AG08396 (cell line): Measurements from ENCODE around the gene SEPHS1.

Experiments used
- DNase-seq: peaks from one replicate; pipeline ENCODE4 v3.0.0; 2012; ENCODE audit warnings: low spot score, mixed read lengths

SEPHS1 gene

DNA sequence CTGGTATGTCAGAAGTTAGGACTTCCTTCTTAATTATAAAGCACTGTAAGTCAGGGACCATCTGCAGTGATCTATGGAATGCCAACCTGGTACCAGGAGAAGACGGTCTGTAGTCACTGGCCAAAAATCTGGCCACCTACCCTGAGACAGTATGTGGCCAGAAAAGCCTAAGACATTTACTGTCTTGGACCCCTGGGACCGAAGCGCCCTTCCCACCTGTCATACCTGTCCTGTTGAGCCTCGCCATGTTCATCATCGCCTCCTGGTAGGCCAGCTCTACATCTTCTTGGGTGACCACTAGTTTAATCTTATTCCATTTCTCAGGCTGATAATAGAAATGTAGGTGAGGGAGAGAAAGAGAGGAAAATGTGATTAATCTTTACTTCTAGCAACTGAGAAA is 20.0 kb downstream of the SEPHS1 start:
- DNase-seq = no peak

DNA sequence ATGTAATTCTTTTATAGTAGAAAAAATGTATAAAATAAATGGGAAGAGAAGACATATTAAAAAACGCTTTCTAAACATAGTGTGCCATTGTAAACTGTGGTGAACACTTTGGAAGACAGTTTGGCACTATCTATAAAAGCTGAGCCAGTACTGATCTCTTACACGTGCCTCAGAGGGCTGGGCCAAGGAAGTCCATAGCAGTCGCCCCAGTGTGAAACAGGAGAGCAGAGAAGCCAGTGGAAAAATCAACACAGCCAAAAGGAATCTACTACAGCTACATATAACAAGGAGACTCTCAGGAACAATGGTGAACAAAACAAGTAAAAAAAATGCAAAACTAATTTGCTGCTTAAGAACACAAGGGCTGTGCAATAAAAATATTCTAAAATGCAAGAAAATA is 20.6 kb downstream of the SEPHS1 start:
- DNase-seq = no peak

DNA sequence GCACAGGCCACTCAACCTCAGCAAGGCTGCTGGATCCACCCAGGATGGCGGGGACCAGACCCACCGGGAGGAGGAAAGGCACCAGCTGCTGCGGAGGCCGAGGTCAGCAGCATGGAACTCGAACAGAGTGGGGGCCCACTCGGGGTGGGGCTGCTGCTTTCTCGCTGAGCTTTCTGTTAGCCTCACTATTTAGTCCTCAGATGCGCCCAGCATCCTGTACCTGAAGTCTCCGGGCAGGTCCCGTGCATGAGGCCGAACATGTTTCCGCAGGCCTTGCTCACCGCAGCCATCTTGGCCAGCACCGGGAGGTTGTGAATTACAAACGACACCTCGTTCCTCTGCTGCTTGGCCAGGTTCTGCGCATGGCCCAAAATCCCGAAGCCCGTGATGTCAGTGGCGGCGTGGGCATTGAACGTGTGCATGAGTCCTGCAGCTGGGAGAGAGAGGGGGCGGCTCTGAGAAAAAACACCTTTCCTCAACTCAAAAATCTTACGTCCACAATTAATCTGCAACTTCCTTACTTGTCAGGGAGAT is 25.4 kb downstream of the SEPHS1 start:
- DNase-seq = no peak

DNA sequence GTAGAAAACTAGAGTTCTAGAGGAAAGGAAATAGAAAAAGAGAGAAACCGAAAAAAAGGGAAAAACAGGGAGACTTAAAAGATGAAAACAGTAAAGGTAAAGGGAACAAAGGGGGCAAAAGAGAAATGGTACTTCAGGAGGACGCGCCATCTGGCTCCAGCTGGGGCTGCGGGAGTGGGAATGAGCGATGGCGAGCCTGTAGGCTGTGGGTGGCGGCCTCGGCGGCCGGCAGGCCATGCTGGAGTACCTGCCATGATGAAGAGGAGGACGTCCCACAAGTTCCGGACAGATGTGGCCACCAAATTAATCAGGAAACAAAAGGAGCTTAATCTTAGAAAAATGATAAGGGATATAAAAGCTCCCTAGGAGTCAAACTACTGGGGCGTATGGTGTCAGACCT is 26.5 kb downstream of the SEPHS1 start:
- DNase-seq = no peak

DNA sequence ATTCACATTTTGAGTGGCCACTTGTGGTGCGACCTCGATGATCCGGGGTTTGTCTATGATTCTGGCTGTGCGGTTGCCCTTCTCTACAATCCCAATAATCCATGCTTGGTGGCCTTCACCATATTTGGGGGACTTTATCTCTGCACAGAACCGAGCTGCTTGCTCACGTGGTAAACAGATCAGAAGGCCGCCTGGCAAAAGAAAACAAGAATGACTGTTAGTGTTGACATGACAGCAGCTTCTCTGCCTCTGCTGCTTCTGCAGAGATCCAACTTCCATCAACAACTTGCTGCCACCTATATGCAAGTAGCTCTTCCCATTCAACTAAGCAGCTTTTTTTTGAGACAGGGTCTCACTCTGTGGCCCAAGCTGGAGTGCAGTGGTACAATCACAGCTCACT is 28.9 kb downstream of the SEPHS1 start:
- DNase-seq = no peak

DNA sequence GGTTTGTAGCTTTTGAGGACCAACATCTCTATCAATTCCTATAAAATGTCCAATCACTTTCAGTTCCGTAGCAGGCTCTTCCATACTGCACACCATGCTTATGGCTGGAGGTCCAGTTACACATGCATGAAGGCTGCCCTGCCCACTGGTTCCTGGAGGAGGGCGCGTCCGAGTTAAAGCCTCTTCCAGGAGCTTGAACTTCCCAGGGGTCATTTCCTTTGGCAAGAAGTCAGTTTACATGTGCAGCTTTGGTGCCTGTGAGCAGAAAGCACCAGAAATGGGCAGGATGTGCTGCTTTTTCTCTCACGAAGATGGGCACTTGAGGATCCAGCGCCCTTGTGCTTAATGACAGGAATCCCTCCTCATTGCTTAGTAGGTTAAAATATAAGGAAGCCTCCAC is 30.6 kb downstream of the SEPHS1 start:
- DNase-seq = no peak

DNA sequence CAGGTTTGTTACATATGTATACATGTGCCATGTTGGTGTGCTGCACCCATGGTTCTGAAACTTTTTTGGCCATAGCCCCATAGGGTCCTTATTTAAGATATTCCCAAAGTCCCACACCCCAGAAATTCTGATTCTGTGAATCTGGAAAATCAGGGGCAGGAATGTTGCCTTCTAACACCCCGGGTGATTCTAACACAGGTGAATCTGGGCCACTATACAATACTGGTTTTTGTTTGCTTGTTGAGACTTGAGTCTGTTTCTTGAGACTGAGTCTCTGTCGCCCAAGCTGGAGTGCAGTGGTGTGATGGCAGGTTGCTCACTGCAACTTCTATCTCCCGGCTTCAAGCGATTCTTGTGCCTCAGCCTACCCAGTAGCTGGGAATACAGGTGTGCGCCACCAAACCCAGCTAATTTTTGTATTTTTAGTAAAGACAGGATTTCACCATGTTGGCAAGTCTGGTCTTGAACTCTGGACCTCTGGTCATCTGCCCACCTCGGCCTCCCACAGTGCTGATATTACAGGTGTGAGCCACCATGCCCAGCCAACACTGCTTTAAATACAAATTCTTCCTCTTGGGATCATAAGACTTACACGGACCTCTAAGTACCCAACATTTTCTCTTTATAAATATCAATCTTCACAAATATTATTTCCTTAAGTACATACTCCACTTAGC is 31.3 kb downstream of the SEPHS1 start:
- no peak for DNase-seq

DNA sequence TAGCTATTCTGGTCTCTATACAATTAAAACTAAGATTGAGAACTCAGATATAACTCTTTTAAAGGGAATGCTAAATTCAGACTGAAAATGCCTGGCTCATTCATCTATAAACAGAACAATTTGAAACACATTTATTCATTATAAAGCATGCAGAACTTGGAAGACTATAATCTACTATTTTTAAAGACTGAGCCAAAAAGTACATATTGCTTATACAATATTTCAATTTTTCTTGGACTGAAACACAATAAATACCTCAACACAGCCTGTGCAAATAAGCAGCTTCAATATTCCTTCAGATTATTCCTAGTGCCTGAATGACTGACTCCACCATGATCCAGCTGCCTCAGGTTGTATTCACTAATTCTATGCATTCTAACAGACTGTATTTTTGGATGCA is 32.7 kb downstream of the SEPHS1 start:
- DNase-seq = no peak

DNA sequence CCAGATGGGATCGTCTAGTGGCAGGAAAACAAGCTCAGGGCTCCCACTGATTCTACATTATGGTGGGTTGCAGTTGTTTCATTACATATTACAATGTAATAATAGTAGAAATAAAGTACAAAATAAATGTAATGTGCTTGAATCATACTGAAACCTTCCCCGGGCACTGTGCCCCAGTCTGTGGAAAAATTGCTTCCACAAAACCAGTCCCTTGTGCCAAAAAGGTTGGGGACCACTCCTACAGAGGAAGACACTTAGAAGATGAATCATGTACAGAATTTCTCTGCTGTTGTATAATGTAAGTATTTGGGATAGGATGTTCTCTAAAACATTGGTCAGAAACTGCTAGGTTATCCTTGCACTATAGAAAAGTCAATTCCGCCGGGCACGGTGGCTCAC is 36.9 kb downstream of the SEPHS1 start:
- no peak for DNase-seq

DNA sequence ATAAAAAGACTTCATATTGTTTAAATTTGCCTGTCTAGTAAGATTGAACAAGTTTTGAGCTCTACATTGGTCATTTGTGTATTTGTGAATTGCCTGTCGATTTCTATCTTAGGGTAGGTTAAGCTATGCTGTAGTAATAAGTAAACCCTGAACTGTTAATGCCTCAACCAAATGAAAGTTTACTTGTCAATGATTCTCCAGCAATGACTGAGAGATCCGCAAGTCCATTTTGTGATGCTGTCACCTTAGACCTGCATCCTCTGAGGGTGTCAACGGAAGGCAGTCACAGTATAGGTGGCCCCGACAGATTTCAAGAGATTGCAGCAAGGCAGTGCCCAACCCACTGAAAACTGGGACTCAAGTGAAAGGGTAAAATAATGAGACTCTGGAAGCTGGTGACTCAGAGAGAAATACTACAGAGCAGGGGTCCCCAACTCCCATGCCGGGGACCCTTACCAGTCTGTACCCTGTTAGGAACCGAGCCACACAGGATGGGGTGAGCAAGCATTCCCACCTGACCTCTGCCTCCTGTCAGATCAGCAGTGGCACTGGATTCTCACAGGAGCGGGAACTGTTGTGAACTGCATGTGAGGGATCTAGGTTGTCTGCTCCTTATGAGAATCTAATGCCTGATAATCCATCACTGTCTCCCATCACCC is 37.4 kb downstream of the SEPHS1 start:
- no peak for DNase-seq

DNA sequence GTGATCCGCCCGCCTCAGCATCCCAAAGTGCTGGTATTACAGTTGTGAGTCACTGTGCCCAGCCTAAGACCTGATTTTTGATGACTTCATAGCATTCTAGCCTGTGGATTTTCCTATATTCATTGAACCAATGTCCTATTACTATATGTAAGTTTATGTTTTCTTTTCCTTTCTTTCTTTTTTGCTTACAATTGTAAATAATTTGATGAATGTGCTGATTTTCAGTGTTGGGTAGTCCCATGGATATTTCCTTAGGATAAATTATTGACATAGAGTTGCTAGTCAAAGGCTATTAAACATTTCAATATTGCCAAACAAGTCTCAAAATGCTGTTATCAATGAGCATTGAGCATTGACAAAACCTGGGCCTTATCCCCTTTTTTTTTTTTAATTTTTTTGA is 38.3 kb downstream of the SEPHS1 start:
- no peak for DNase-seq

DNA sequence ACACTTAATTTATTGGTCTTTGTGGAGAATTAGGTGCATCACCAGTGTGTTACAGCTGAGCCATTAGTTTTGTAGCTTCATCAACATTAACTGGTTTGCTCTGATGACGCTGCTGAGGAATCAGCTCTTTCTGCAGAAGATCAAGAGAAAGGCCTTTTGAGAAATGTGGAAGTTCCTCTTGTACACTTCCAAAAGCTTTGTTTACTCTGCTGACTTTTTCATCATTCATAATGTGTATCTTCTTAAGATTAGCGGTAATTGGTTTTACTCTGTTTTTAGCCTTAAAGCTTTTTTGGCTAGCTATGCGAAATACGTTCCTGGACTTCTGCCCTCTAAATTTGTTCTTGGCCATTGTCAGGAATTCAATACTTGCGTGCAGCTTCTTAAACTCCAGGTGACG is 40.0 kb downstream of the SEPHS1 start:
- DNase-seq = no peak

DNA sequence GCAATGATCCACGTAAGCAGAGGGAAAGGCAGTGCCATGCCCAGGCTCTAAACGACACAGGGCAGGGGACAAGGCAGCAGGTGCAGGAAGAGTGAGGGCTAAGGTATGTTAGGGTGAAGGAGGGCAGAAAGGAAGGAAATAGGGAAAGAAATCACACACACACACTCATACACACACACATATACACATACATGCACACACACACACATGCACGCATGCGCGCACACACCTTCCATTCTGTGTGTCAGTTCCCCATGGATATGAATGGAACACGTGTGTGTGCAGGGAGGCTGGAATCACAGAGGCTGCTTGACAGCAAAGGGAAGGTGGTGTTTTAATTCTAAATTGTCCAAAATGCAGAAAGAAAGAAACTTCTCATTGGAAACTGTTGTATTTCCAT is 42.0 kb downstream of the SEPHS1 start:
- no peak for DNase-seq

DNA sequence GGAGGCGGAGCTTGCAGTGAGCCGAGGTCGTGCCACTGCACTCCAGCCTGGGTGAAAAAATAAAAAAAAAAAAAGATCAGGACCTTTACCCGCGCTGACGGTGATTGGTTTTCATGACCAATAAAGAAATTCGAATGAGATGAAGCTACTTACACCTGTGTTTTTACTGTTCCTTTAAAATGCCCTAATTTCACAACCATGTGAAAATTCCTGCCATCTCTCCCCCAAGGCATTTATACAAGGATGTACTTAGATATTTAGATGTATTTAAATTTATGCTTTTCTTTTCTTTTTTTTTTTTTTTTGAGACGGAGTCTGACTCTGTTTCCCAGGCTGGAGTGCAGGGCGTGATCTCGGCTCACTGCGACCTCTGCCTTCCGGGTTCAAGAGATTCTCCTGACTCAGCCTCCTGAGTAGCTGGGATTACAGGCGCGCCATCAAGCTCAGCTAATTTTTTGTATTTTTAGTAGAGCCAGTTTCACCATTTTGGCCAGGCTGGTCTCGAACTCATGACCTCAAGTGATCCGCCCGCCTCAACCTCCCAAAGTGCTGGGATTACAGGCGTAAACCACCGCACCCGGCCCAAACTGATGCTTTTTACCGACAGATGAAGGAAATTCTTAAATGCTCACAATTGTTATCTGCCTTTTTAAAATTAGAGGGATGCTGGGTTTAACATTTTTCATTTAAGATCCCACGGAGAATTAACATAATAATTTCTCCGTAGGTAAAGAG is 45.1 kb downstream of the SEPHS1 start:
- DNase-seq = no peak

DNA sequence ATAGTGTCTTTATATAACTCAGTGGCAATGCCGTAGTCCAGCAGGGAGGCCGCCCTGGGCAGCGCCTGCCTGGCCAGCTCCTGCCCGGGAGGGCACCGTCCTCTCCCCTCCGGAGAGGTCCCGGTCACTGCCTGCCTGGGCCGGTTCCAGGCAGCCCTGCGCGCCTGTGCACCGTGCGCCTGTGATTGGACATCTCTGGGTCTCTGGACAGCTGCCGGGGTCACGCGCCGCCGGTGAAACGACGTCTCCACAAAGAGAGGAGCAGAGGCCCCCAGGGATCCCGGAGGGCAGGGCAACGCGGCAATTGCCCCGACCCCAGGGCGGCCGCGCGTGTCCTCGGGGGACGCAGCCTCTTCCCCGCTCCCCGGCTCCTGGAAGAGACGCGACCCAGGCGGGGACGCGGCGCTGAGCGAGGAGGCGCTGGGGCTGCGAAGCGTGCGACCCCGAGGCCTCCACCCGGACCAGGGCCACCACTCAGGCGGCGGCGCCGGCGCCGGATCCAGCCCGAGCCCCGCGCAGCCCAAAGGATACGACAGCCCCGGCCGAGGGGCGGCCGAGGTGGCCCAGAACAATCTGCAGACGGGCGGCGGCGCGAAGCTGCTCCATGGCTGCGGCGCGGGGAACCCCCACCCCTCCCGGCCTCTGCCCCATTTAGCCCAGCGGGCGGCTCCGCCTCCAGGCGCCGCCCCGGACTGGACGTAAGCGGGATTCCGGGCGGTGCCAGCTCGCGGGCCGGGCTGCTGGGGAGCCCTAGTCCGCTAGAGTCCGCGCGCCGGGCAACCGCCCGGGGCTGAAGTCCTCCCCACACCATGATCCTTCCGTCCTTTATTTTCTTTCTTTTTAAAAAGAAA is 48.4 kb downstream of the SEPHS1 start, which contains the start of gene PHYH:
Gene PHYH (minus strand): TSS at position 628 of the 851 bp plus-strand sequence. CDS start 22 bp downstream, at position 606.
- DNase-seq = peak; percentile 94

DNA sequence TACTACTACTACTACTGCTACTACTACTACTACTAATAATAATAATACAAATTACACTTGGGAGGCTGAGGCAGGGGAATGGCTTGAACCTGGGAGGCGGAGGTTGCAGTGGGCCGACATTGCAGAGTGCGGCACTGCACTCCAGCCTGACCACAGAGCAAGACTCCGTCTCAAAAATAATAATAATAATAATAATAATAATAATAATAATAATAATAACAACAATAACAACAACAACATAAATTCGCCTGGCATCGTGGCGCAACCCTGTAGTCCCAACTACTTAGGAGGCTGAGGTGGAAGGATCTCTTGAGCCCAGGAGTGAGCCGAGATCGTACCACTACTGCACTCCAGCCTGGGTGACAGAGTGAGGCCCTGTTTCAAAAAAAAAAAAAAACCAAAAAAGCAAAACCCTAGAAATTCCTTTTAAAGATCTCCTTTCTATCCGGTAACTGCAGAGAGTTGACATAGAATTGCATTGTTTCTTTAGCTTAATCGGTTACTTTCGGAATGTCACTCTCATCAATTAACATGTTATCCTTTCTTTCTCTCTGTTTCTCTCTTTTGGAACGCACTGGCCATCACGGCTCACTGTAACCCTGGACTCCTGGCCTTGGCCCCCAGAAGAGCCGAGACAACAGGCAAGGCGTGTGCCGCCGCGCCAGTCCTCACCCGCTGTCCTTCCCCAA is 49.2 kb downstream of the SEPHS1 start:
- no peak for DNase-seq

DNA sequence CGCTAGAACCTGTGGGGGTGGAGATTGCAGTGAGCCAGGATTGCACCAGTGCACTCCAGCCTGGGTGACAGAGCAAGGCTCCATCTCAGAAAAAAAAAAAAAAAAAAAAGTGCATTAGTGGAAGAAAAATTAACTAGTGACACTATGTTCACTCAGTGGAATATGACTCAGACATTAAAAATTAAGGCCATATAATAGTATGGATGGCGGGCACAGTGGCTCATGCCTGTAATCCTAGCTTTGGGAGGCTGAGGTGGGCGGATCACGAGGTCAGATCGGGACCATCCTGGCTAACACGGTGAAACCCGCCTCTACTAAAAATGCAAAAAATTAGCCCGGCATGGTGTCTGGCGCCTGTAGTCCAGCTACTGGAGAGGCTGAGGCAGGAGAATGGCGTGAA is 51.6 kb downstream of the SEPHS1 start:
- no peak for DNase-seq

DNA sequence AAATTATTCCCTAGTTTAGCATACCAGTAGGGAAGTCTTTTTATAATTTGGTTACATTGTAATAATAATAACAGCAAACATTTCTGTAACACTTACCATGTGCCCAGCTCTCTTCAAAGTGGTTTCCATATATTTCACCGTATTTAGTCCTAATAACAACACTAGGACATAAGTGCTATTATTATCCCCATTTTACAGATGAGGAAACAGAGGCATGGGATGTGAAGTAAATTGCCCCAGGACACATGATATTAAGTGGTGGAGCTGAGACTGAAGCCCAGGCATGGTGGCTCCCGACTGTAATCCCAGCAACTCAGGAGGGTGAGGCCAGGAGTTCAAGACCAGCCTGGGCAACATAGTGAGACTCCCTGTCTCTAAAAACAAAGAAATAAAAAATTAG is 53.3 kb downstream of the SEPHS1 start:
- DNase-seq = no peak

DNA sequence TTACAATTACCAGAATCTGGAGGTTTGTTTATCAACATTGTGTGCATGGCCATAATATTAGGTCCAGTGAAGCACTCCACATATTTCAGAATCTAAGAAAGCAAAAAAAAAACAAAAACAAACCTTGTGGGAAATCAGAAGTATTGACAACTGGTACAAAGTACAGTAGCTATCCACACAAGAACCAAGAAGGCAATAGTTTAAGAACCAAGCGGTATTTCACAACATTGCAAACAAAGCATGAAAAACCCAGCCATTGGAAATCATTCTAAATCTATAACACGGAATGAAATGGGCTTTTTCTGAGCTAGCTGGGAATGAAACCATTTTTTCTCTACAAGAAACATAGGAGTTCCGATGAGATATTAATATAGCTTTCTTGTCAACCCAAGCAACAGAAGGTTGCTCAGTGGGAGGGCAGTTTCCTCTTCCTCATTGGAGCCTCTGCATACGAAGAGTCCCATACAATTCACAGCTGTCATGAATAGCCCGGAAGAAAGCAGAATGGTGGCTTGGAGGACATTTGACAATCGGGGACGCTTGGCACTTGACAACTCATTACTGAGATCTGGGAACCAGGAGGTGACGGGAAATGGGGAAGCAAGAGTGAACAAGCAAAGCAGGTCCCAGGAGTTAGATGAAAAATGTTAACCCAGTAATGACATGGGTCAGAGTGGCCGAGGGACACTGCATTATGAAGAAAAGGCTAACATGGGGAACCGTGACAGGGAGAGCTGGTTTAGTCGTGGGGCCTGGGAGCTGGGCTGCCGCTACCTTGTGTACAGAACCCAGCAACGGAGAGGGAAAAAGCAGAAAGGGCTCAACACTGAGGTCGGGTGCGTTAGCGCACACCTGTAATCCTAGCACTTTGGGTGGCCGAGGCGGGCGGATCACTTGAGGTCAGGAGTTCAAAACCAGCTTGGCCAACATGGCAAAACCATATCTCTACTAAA is 56.0 kb downstream of the SEPHS1 start:
- no peak for DNase-seq

DNA sequence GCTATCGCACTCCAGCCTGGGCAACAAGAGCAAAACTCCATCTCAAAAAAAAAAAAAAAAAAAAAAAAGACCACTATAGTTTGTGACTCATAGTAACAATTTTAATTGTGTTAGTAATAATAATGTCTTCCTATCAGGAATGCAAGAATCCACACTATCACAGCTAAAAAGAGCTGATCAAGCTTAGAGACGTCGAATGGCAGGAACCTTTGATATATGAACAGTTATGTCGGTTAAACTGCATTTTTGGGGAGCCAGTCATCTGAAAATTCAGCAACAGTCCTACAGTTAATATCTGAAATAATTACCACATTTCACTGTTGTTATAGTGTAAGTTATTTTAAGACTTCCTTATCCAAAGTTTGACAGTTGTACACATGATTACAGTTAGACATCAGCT is 57.0 kb downstream of the SEPHS1 start:
- DNase-seq = no peak
